Kidney tubule cell (primary cell): ENCODE measurements around the gene NPIPB13.
"Not testable (repeated sequence)": the region's sequence is repeated elsewhere in the genome, so short reads cannot be mapped to it uniquely, and the experiment has no call there.

Experiments
- DNase-seq: peaks from one replicate; pipeline ENCODE4 v3.0.0-alpha.2; 2018; ENCODE audit warnings: low spot score

NPIPB13 gene

GRCh38 chr16:30248379-30248778 lies at the start of gene NPIPB13:
Gene NPIPB13, minus strand, starts transcription at chr16:30248479. Its CDS starts 2,906 bp downstream, at chr16:30245573.
- DNase-seq = not testable (repeated sequence)

GRCh38 chr16:30282357-30282756 lies 34.1 kb upstream of the NPIPB13 start:
- DNase-seq = not testable (repeated sequence)

- DNase-seq = not testable (repeated sequence)
These were observed 30.2 kb upstream of the NPIPB13 start for GRCh38 chr16:30278523-30278922.

GRCh38 chr16:30217082-30217481 lies 31.2 kb downstream of the NPIPB13 start:
- not testable (repeated sequence) for DNase-seq

GRCh38 chr16:30211414-30211813 lies 36.9 kb downstream of the NPIPB13 start:
- DNase-seq = not testable (repeated sequence)

- not testable (repeated sequence) for DNase-seq
These were observed 39.2 kb downstream of the NPIPB13 start for GRCh38 chr16:30209032-30209431.

- not testable (repeated sequence) for DNase-seq
These were observed 41.1 kb downstream of the NPIPB13 start for GRCh38 chr16:30207063-30207704.

GRCh38 chr16:30206252-30206651 lies 42.0 kb downstream of the NPIPB13 start:
- DNase-seq = not testable (repeated sequence)

- DNase-seq = not testable (repeated sequence)
These were observed 42.6 kb downstream of the NPIPB13 start for GRCh38 chr16:30205541-30206236.

- not testable (repeated sequence) for DNase-seq
These were observed 48.5 kb downstream of the NPIPB13 start for GRCh38 chr16:30199608-30200343.

- DNase-seq = not testable (repeated sequence)
These were observed 49.2 kb downstream of the NPIPB13 start, which contains the start of gene SULT1A3 for GRCh38 chr16:30199049-30199448. Gene SULT1A3, plus strand, starts transcription at chr16:30199255. Its CDS starts 1,474 bp downstream, at chr16:30200729.
